Measurements from ENCODE around the gene UTP14C.

UTP14C gene

GRCh38 chr13:51995677-51996551, 28.6 kb upstream of the UTP14C start:
- no peak overlapping the region for H3K27ac ChIP-seq (ENCODE audit: low read depth, low read length)
- H3K27me3 ChIP-seq (ENCODE audit: control insufficient read depth in 1 of 2, insufficient read depth in 2 of 2, low read length in 2 of 2), result no peaks in the 10 kb centered on the region
- no peak overlapping the region for H3K9ac ChIP-seq (ENCODE audit: low read length)
- peak overlapping the region in 1 of 2 donors; percentile 9 for H3K4me3 ChIP-seq (ENCODE audit: low read depth in 1 of 2, low read length in 2 of 2)
- H3K36me3 ChIP-seq (ENCODE audit: insufficient read depth, low read length), result no peaks in the 10 kb centered on the region
- H3K4me1 ChIP-seq (ENCODE audit: insufficient read depth, low read length), result peaks cover 28% of the 10 kb centered on the region
- H3K9me3 ChIP-seq (ENCODE audit: low read length), result no peaks in the 10 kb centered on the region

- Histone ChIP-seq H3K4me1 (ENCODE audit: insufficient read depth, low read length) (peaks cover 28% of the 10 kb centered on the region), H3K4me3 (ENCODE audit: low read depth in 1 of 2, low read length in 2 of 2) (no peak overlapping the region), H3K9ac (ENCODE audit: low read length) (no peak overlapping the region), H3K9me3 (ENCODE audit: low read length) (no peaks in the 10 kb centered on the region), H3K27ac (ENCODE audit: low read depth, low read length) (no peak overlapping the region), H3K36me3 (ENCODE audit: insufficient read depth, low read length) (no peaks in the 10 kb centered on the region), H3K27me3 (ENCODE audit: control insufficient read depth in 1 of 2, insufficient read depth in 2 of 2, low read length in 2 of 2) (no peaks in the 10 kb centered on the region)
These were observed 27.9 kb upstream of the UTP14C start for GRCh38 chr13:51996641-51997040.

GRCh38 chr13:51997186-51997585, 27.3 kb upstream of the UTP14C start:
- H3K4me3 ChIP-seq (ENCODE audit: low read depth in 1 of 2, low read length in 2 of 2), result no peak overlapping the region
- peaks cover 28% of the 10 kb centered on the region for H3K4me1 ChIP-seq (ENCODE audit: insufficient read depth, low read length)
- no peaks in the 10 kb centered on the region for H3K27me3 ChIP-seq (ENCODE audit: control insufficient read depth in 1 of 2, insufficient read depth in 2 of 2, low read length in 2 of 2)
- no peaks in the 10 kb centered on the region for H3K9me3 ChIP-seq (ENCODE audit: low read length)
- no peak overlapping the region for H3K9ac ChIP-seq (ENCODE audit: low read length)
- H3K36me3 ChIP-seq (ENCODE audit: insufficient read depth, low read length), result no peaks in the 10 kb centered on the region
- no peak overlapping the region for H3K27ac ChIP-seq (ENCODE audit: low read depth, low read length)

- Histone ChIP-seq H3K9me3 (ENCODE audit: low read length) (no peaks in the 10 kb centered on the region), H3K4me3 (ENCODE audit: low read depth in 1 of 2, low read length in 2 of 2) (no peak overlapping the region), H3K27me3 (ENCODE audit: control insufficient read depth in 1 of 2, insufficient read depth in 2 of 2, low read length in 2 of 2) (no peaks in the 10 kb centered on the region), H3K4me1 (ENCODE audit: insufficient read depth, low read length) (peaks cover 28% of the 10 kb centered on the region), H3K27ac (ENCODE audit: low read depth, low read length) (no peak overlapping the region), H3K9ac (ENCODE audit: low read length) (no peak overlapping the region), H3K36me3 (ENCODE audit: insufficient read depth, low read length) (no peaks in the 10 kb centered on the region)
These were observed 26.7 kb upstream of the UTP14C start for GRCh38 chr13:51997641-51998330.

GRCh38 chr13:51998723-51999509, 25.6 kb upstream of the UTP14C start:
- Histone ChIP-seq H3K4me1 (ENCODE audit: insufficient read depth, low read length) (peaks cover 28% of the 10 kb centered on the region), H3K9me3 (ENCODE audit: low read length) (no peaks in the 10 kb centered on the region), H3K9ac (ENCODE audit: low read length) (no peak overlapping the region), H3K36me3 (ENCODE audit: insufficient read depth, low read length) (no peaks in the 10 kb centered on the region), H3K27ac (ENCODE audit: low read depth, low read length) (no peak overlapping the region), H3K27me3 (ENCODE audit: control insufficient read depth in 1 of 2, insufficient read depth in 2 of 2, low read length in 2 of 2) (no peaks in the 10 kb centered on the region), H3K4me3 (ENCODE audit: low read depth in 1 of 2, low read length in 2 of 2) (peak overlapping the region in 1 of 2 donors; percentile 13)

- Histone ChIP-seq H3K4me3 (ENCODE audit: low read depth in 1 of 2, low read length in 2 of 2) (peak overlapping the region in 1 of 2 donors; percentile 13), H3K27ac (ENCODE audit: low read depth, low read length) (no peak overlapping the region)
These were observed 25.0 kb upstream of the UTP14C start for GRCh38 chr13:51999510-51999911.

GRCh38 chr13:51999921-52000320, 24.6 kb upstream of the UTP14C start:
- Histone ChIP-seq H3K9ac (ENCODE audit: low read length) (no peak overlapping the region), H3K27me3 (ENCODE audit: control insufficient read depth in 1 of 2, insufficient read depth in 2 of 2, low read length in 2 of 2) (no peaks in the 10 kb centered on the region), H3K4me3 (ENCODE audit: low read depth in 1 of 2, low read length in 2 of 2) (peak overlapping the region in 1 of 2 donors; percentile 13), H3K27ac (ENCODE audit: low read depth, low read length) (no peak overlapping the region), H3K36me3 (ENCODE audit: insufficient read depth, low read length) (no peaks in the 10 kb centered on the region), H3K9me3 (ENCODE audit: low read length) (no peaks in the 10 kb centered on the region), H3K4me1 (ENCODE audit: insufficient read depth, low read length) (peaks cover 27% of the 10 kb centered on the region)

More at GRCh38 chr13:51999510-51999911, 25.0 kb upstream of the UTP14C start:
- Histone ChIP-seq H3K27me3 (ENCODE audit: control insufficient read depth in 1 of 2, insufficient read depth in 2 of 2, low read length in 2 of 2) (no peaks in the 10 kb centered on the region), H3K9ac (ENCODE audit: low read length) (no peak overlapping the region), H3K9me3 (ENCODE audit: low read length) (no peaks in the 10 kb centered on the region), H3K36me3 (ENCODE audit: insufficient read depth, low read length) (no peaks in the 10 kb centered on the region), H3K4me1 (ENCODE audit: insufficient read depth, low read length) (peaks cover 28% of the 10 kb centered on the region)

- Histone ChIP-seq H3K9me3 (ENCODE audit: low read length) (no peaks in the 10 kb centered on the region), H3K27ac (ENCODE audit: low read depth, low read length) (no peak overlapping the region), H3K9ac (ENCODE audit: low read length) (no peak overlapping the region), H3K27me3 (ENCODE audit: control insufficient read depth in 1 of 2, insufficient read depth in 2 of 2, low read length in 2 of 2) (no peaks in the 10 kb centered on the region), H3K36me3 (ENCODE audit: insufficient read depth, low read length) (no peaks in the 10 kb centered on the region), H3K4me3 (ENCODE audit: low read depth in 1 of 2, low read length in 2 of 2) (no peak overlapping the region), H3K4me1 (ENCODE audit: insufficient read depth, low read length) (peaks cover 17% of the 10 kb centered on the region)
These were observed 23.3 kb upstream of the UTP14C start for GRCh38 chr13:52001120-52001731.

- Histone ChIP-seq H3K4me3 (ENCODE audit: low read depth in 1 of 2, low read length in 2 of 2) (no peak overlapping the region), H3K27me3 (ENCODE audit: control insufficient read depth in 1 of 2, insufficient read depth in 2 of 2, low read length in 2 of 2) (no peaks in the 10 kb centered on the region), H3K9me3 (ENCODE audit: low read length) (no peaks in the 10 kb centered on the region), H3K36me3 (ENCODE audit: insufficient read depth, low read length) (no peaks in the 10 kb centered on the region), H3K27ac (ENCODE audit: low read depth, low read length) (no peak overlapping the region), H3K4me1 (ENCODE audit: insufficient read depth, low read length) (peaks cover 13% of the 10 kb centered on the region), H3K9ac (ENCODE audit: low read length) (no peak overlapping the region)
These were observed 22.1 kb upstream of the UTP14C start for GRCh38 chr13:52002361-52002760.

- H3K4me3 ChIP-seq (ENCODE audit: low read depth in 1 of 2, low read length in 2 of 2), result no peak overlapping the region
- H3K9ac ChIP-seq (ENCODE audit: low read length), result no peak overlapping the region
- no peak overlapping the region for H3K27ac ChIP-seq (ENCODE audit: low read depth, low read length)
- no peaks in the 10 kb centered on the region for H3K36me3 ChIP-seq (ENCODE audit: insufficient read depth, low read length)
- no peaks in the 10 kb centered on the region for H3K9me3 ChIP-seq (ENCODE audit: low read length)
- H3K27me3 ChIP-seq (ENCODE audit: control insufficient read depth in 1 of 2, insufficient read depth in 2 of 2, low read length in 2 of 2), result no peaks in the 10 kb centered on the region
- peaks cover 13% of the 10 kb centered on the region for H3K4me1 ChIP-seq (ENCODE audit: insufficient read depth, low read length)
These were observed 20.9 kb upstream of the UTP14C start for GRCh38 chr13:52003541-52003940.

All from muscle layer of colon (tissue), 2 donors.